H1 (cell line): Measurements from ENCODE around the gene ZNF225.

Source experiments
- GABPA ChIP-seq: IDR thresholded peaks from 2 replicates; pipeline ENCODE4 v1.6.1; 2011; ENCODE audit warnings: mild to moderate bottlenecking, low read length, moderate library complexity, borderline replicate concordance; ENCODE audit not compliant: insufficient read depth
- POLR2A ChIP-seq, 2 experiments: IDR thresholded peaks; 1 replicate in 1 of 2; 2 replicates in 1 of 2; pipeline ENCODE4 v1.6.1; 2011; ENCODE audit warnings: low read depth in 2 of 2, low read length in 2 of 2, mild to moderate bottlenecking in 2 of 2; ENCODE audit errors: control extremely low read depth in 1 of 2
- POLR2AphosphoS5 ChIP-seq: IDR thresholded peaks from 2 replicates; pipeline ENCODE4 v1.6.1; 2011; ENCODE audit warnings: low read depth, low read length
- SIN3A ChIP-seq, 2 experiments: IDR thresholded peaks in 1 of 2; conservative IDR thresholded peaks in 1 of 2; 2 replicates each; pipeline ENCODE4 v1.6.1; 2011 to 2012; ENCODE audit warnings: low read length in 2 of 2, improper control_type of control experiment in 1 of 2, low read depth in 1 of 2, mild to moderate bottlenecking in 1 of 2
- TCF12 ChIP-seq: IDR thresholded peaks from 2 replicates; pipeline ENCODE4 v1.6.1; 2011; ENCODE audit warnings: low read depth, mild to moderate bottlenecking, low read length
- TF ChIP-seq, protein P1 (sequence below), 3 experiments: IDR thresholded peaks; 1 replicate in 2 of 3; 2 replicates in 1 of 3; pipeline versions ENCODE4 v1.5.1 to v1.6.1; 2011; ENCODE audit warnings: low read length in 3 of 3, mild to moderate bottlenecking in 3 of 3, inconsistent platforms in 2 of 3, low read depth in 1 of 3, moderate library complexity in 1 of 3; ENCODE audit not compliant: insufficient read depth in 1 of 3; ENCODE audit errors: control extremely low read depth in 1 of 3

GRCh38 chr19:44156475-44156874 lies 43.3 kb downstream of the ZNF225 start:
- TF ChIP-seq, protein P1, sequence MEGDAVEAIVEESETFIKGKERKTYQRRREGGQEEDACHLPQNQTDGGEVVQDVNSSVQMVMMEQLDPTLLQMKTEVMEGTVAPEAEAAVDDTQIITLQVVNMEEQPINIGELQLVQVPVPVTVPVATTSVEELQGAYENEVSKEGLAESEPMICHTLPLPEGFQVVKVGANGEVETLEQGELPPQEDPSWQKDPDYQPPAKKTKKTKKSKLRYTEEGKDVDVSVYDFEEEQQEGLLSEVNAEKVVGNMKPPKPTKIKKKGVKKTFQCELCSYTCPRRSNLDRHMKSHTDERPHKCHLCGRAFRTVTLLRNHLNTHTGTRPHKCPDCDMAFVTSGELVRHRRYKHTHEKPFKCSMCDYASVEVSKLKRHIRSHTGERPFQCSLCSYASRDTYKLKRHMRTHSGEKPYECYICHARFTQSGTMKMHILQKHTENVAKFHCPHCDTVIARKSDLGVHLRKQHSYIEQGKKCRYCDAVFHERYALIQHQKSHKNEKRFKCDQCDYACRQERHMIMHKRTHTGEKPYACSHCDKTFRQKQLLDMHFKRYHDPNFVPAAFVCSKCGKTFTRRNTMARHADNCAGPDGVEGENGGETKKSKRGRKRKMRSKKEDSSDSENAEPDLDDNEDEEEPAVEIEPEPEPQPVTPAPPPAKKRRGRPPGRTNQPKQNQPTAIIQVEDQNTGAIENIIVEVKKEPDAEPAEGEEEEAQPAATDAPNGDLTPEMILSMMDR (IDR thresholded peaks at IDR 0.05; ENCODE audit: control extremely low read depth in 1 of 3, insufficient read depth in 1 of 3, low read depth in 1 of 3, low read length in 3 of 3), result no peak
- TF ChIP-seq POLR2A (IDR thresholded peaks at IDR 0.05; ENCODE audit: control extremely low read depth in 1 of 2, low read depth in 2 of 2, low read length in 2 of 2) (no peak), POLR2AphosphoS5 (no peak), TCF12 (no peak), GABPA (no peak), SIN3A (conservative IDR thresholded peaks at IDR 0.05 in 1 of 2, IDR thresholded peaks at IDR 0.05 in 1 of 2; ENCODE audit: low read depth in 1 of 2, low read length in 2 of 2) (no peak)
